HG02623 (cell line): Measurements from ENCODE around the gene U2AF2.

Experiments used
- ATAC-seq: cut with Tn5 transposase; IDR thresholded peaks from one replicate; pipeline ENCODE4 v1.9.1; 2021; ENCODE audit warnings: moderate library complexity; ENCODE audit not compliant: unreplicated experiment

U2AF2 gene

DNA sequence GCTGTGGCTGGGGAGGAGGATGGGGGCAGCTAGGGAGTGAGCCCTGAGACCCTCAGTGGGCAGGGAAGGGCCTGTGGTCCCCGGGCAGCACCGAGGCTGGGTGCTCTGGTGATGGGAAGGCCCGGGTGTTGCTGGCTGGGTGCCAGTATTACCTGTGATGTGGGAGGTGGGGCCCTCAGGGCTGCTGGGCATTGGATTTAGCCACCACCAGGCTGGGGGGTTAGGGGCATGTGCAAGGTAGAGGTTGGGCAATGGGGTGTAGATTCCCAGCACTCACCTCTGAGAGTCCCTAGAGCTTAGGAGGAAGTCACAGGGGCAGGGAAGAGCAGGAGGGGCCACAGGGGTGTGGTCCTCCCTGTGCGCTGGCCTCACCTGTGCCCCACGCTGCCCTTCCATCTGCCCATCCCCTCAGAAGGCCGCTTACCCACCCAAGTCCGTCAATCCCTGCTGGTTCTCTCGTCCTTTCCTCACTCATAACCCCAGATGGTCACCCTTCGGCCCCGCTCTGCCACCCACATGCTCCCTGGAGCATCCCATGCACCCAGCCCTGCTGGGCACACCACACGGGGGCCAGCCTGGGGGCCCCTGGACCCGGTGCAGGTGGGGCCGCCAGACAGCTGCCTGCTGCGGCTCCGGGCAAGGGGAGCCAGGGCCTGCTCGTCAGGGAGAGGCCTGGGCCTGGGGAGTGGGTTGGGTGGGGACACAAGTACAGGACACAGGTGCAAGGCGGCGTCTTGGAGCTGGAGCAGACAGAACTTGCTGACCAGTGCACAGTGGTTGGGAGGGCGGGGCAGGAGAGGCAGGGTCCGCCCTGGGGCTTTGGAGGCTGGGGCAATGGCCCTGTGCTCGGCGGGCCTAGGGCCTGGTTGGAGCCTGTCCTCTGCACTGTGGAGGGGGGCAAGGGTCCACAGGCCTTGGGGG, 32.7 kb downstream of the U2AF2 start:
- ATAC-seq, result no peak

DNA sequence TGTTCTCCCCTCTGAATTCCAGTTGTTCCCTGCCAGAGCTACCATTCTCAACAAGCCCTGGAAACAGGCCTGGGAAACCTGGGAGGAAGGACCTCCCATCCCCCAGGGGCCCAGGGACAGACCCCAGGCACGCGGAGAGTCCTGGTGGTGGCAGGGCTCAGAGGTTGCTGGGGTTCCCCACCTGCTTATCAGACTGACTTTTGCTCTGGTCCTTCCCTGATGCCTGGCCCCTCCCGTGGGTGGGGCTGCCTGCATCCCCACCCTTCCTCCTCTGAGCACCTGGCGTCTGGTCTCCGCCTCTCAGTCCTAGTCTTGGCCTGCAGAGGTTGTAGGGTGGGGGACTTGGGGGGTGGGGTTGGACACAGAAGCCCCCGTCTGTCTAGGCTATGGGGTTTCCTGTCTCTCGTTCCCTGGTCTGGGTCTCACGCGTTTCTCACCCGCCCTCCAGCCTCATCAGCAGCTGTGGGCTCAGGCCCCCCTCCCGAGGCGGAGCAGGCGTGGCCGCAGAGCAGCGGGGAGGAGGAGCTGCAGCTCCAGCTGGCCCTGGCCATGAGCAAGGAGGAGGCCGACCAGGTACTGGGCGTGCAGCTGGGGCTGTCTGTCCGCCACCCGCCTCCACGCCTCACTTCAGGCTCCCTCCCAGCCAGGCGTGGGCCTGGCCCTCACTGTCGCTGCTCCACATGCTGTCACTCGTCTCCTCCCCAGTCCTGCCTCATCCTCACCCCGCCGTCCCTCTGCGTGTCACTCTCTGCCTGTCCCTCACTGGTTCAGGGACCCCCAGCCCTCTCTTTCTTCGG, 33.8 kb downstream of the U2AF2 start:
- no peak for ATAC-seq

DNA sequence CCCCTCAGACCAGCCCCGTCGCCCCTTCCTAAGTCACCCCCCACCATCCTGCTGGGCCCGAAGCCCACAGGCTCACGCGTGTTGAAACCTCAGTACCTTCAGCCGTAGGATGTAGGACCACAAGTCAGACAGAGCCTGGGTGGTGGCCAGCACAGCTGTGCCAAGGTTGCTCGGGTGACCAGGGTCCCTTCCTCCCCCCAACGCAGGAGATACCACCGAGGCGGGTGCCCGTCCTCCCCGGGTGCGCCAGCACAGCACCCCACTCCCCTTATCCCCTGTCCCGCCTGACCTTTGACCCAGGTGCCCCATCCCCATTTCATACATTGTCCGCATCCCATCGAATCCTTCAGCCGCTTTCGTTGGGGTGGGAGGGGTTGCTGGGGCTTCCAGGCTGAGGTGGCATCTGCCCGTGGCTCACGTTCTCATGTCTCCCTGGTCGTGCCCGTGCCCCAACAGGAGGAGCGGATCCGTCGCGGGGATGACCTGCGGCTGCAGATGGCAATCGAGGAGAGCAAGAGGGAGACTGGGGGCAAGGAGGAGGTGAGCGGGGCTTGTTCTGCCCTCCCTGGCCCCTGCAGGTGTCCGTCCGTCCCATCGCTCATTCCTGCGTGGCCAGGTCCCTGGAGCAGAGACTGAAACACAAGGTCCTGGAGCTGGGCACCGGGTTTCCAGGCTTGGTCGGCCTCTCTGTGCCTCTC, 34.7 kb downstream of the U2AF2 start:
- no peak for ATAC-seq

DNA sequence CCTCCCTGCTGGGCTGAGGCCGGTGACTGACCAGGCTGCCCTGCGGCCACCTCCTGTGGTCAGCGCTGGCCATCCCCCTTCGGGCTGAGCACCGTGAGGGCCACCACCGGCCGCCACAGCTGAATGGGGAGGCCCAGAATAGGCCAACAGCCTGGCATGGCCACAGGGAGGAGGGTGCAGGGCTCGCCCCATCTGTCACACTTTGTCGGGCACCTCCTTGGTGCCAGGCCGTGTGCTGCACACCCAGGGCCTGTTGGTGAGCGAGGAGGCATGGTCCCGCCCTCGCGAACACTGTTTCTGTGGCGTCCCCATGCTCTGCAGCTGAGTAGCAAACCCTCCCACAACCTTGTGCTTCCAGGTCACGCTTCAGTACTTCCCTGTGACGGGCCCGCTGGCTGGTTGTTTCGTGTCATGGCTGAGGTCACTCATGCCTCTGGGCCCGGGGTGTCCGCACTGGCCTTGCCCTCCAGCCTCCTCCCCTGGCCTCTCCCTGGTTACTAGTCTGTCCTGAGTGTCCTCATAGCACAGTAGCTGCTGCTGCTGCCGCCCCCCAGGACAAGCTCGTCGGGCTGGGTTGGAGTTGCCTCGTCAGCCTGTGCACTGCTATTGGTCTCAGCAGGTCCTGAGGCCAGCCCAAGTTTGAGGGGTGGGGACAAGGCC, 35.4 kb downstream of the U2AF2 start:
- ATAC-seq, result no peak

GRCh38 chr19:55690769-55691545, 36.1 kb downstream of the U2AF2 start:
- no peak for ATAC-seq

DNA sequence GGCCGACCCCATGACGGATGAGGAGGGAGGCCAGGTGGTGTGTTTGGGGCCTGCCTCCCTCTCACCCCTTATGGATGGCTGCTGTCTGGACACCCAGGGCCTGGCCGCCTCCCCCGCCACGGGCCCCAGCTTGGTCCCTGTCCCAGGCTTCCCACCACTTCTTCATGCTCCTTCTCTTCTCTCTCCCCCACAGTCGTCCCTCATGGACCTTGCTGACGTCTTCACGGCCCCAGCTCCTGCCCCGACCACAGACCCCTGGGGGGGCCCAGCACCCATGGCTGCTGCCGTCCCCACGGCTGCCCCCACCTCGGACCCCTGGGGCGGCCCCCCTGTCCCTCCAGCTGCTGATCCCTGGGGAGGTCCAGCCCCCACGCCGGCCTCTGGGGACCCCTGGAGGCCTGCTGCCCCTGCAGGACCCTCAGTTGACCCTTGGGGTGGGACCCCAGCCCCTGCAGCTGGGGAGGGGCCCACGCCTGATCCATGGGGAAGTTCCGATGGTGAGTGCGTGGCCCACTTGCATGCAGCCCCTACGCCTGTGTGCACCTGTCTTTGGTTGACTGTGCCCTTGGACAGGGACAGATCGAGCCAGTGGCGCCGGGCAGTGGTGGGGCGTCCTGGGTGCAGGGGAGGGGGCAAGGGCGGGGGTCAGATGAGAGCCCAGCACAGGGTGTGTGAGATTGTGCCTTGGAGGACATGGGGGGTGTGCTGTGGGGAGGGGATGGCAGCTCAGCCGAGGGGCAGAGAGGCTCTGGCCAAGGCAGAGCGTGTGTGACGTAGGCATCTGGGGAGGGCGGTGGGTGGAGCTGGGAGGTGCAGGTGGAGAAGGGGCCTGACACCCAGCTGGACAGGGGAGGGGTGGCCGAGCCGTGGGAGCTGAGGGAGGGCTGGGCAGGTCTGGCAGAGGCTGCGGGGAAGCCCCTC, 37.0 kb downstream of the U2AF2 start:
- ATAC-seq, result no peak

DNA sequence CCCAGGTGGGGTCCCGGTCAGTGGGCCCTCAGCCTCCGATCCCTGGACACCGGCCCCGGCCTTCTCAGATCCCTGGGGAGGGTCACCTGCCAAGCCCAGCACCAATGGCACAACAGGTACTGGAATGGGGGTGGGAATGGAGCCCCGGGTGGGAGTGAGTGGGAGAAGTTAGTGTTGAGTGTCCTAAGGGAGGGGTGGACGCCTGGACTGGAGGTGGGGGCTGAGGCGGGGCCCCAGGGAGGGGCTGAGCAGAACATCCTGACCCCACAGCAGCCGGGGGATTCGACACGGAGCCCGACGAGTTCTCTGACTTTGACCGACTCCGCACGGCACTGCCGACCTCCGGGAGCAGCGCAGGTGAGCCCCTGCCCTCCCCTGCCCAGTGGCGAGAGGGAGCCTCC, 37.8 kb downstream of the U2AF2 start:
- no peak for ATAC-seq

GRCh38 chr19:55693336-55693974, 38.6 kb downstream of the U2AF2 start:
- ATAC-seq, result no peak

GRCh38 chr19:55694241-55694655, 39.4 kb downstream of the U2AF2 start:
- no peak for ATAC-seq

DNA sequence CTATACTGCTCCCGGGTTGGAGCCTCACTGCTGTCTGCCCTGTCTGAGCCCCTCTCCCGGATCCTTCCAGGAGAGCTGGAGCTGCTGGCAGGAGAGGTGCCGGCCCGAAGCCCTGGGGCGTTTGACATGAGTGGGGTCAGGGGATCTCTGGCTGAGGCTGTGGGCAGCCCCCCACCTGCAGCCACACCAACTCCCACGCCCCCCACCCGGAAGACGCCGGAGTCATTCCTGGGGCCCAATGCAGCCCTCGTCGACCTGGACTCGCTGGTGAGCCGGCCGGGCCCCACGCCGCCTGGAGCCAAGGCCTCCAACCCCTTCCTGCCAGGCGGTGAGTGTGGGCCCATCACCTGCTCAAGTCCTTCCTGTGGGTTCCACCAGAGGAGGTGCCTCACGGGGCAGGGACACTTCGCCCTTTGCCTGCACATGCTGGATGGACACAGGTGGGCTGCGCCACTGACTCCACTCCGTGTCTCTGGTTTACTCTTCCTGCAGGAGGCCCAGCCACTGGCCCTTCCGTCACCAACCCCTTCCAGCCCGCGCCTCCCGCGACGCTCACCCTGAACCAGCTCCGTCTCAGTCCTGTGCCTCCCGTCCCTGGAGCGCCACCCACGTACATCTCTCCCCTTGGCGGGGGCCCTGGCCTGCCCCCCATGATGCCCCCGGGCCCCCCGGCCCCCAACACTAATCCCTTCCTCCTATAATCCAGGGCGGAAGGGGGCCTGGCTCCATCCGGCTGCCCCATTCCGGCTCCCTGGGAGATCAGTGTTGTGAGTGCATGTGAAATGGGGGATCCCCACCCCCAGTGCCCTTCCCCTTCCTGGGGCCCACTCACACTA, 40.0 kb downstream of the U2AF2 start:
- no peak for ATAC-seq

DNA sequence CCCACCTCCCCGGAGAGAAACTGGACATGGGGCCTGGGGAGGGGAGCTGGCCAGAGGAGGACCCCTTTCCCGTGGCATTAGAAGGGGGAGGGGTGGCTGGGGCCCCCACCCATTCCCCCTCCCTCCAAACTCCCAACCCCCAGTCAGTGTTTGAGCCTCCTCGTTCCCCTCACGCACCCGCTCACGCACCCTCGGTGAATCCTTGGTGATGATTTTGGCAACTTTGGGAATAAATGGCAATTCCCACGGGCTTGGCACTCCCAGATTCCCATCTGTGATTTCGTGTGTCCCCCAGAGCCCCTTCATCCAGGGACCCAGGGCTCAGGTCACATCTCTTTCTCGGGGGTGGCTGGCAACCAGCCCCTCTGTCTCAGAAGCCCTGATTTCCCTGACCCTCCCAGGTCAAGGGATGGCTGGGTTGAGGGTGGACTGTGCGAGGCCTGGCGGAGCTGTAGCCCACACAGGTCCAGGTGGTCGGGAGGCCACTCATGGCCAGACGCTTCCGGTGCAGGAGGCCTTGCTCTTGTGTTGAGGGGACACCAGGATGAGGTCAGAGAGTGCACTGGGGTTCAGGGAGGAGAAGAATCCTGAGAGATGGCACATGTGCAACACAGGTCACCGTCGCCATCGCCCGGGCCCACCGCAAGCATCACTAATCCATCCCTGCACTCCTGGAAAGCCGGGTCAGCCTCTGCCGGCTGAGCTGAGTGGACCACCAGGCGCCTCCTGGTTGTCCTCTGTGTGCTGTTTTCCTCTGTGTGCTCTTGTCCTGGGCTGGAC, 40.9 kb downstream of the U2AF2 start:
- no peak for ATAC-seq

DNA sequence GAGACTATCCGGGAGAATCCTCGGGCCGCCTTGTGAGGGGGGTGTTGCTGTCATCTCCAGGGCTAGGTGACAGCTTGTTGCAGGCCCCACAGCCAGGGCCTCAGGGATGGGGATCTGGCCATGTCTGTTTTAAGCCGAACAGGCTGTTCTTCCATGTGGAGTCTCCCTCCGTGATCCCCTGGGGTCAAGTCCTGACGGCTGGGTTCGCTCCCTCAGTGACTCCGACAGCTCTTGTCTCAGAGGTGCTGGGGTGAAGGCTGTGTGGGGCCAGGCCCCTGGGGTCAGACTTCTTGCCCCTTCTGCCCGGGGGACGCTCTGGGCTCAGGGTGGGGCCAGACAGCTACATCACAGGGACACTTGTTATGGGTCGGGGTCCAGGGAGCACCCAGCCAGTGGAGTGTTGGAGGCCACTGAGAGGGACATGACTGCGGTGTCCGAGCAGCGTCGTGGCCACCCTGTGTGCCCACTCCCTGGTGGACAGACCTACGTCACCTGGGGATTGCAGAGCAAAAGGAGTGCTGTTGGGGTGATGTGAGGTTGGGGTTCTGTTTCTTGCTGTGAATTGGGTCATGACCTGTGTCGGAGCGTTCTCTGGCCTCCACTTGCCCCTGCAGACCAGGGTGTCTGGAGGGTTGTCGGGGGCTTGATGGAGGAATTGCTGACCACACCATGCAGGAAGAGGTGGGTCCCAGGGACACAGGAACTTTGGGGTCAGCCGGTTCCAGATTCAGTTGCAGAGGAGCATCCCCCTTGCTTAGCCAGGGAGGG, 41.6 kb downstream of the U2AF2 start:
- no peak for ATAC-seq

- no peak for ATAC-seq
Measured at GRCh38 chr19:55697069-55697440, 42.2 kb downstream of the U2AF2 start.

GRCh38 chr19:55697698-55698097, 42.9 kb downstream of the U2AF2 start:
- ATAC-seq, result no peak

DNA sequence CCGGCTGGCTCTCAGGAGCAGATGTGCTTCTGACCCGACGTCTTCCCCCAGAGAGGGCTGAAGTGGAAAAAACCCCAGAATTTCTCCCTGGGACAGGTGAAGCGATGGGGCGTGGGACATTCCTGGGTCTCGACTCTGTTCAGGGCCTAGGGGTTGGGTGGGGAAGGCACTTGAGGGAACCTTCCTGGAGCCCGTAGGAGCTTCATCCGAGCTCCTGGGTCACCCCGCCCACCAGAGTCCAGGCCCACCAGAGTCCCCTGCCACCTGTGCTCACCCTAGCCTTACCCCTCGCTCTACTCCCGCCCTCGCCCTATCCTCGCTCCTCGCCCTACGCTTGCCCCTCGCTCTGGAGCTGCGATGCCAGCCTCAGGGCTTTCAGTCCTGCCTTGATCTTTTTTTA, 43.4 kb downstream of the U2AF2 start:
- ATAC-seq, result no peak

- ATAC-seq, result no peak
Measured at GRCh38 chr19:55699221-55699620, 44.4 kb downstream of the U2AF2 start.
